ENCODE measurements around the gene CNTN5.

Gene CNTN5

DNA sequence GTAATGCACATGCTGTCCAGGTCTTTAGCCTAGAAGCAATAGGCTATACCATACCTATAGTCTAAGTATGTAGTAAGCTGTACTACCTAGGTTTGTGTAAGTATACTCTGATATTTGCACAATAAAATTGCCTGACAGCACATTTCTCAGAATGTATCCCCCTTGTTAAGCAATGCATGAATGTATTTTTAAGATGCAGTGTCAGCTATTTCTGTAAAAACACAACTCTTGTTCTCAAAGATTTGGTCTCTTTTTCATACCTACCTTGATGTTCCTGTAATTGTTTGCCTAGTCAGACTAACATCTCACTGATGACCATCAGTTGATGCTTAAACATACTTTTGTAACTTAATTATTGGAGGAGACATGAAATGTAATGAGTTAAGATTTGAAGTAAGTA is 619.9 kb downstream of the CNTN5 start:
- H3K27me3 Mint-ChIP-seq, result no peaks in the 10 kb centered on the region
- ATAC-seq (replicated peaks; ENCODE audit: extremely low read depth, poor library complexity, severe bottlenecking), result no peak
- H3K4me1 Mint-ChIP-seq, result no peaks in the 10 kb centered on the region
- H3K27ac Mint-ChIP-seq (ENCODE audit: low read depth), result no peak overlapping the region
- H3K9me3 Mint-ChIP-seq, result peaks cover 15% of the 10 kb centered on the region
- no peak for DNase-seq (ENCODE audit: low spot score in 2 of 2)
- no peak overlapping the region for H3K4me3 Mint-ChIP-seq
- no peaks in the 10 kb centered on the region for H3K36me3 Mint-ChIP-seq (ENCODE audit: insufficient read depth)

GRCh38 chr11:99645934-99646333 is 625.2 kb downstream of the CNTN5 start:
- Mint-ChIP-seq H3K27ac (ENCODE audit: low read depth) (no peak overlapping the region), H3K4me3 (no peak overlapping the region), H3K36me3 (ENCODE audit: insufficient read depth) (no peaks in the 10 kb centered on the region), H3K4me1 (no peaks in the 10 kb centered on the region), H3K27me3 (no peaks in the 10 kb centered on the region), H3K9me3 (peaks cover 7% of the 10 kb centered on the region)
- DNase-seq (ENCODE audit: low spot score in 2 of 2) (no peak), ATAC-seq (replicated peaks; ENCODE audit: extremely low read depth, poor library complexity, severe bottlenecking) (no peak)

- no peak for ATAC-seq (replicated peaks; ENCODE audit: extremely low read depth, poor library complexity, severe bottlenecking)
- no peak for DNase-seq (ENCODE audit: low spot score in 2 of 2)
- Mint-ChIP-seq H3K4me1 (no peaks in the 10 kb centered on the region), H3K36me3 (ENCODE audit: insufficient read depth) (no peaks in the 10 kb centered on the region), H3K27me3 (no peaks in the 10 kb centered on the region), H3K4me3 (no peak overlapping the region), H3K9me3 (peaks cover 24% of the 10 kb centered on the region), H3K27ac (ENCODE audit: low read depth) (no peak overlapping the region)
Observed at GRCh38 chr11:99670067-99670676, 649.4 kb downstream of the CNTN5 start.

GRCh38 chr11:99671808-99672409 is 651.2 kb downstream of the CNTN5 start:
- DNase-seq (ENCODE audit: low spot score in 2 of 2) (no peak), ATAC-seq (replicated peaks; ENCODE audit: extremely low read depth, poor library complexity, severe bottlenecking) (no peak)
- Mint-ChIP-seq H3K36me3 (ENCODE audit: insufficient read depth) (no peaks in the 10 kb centered on the region), H3K27ac (ENCODE audit: low read depth) (no peak overlapping the region), H3K9me3 (peaks cover 26% of the 10 kb centered on the region), H3K4me3 (no peak overlapping the region), H3K4me1 (no peaks in the 10 kb centered on the region), H3K27me3 (no peaks in the 10 kb centered on the region)

DNA sequence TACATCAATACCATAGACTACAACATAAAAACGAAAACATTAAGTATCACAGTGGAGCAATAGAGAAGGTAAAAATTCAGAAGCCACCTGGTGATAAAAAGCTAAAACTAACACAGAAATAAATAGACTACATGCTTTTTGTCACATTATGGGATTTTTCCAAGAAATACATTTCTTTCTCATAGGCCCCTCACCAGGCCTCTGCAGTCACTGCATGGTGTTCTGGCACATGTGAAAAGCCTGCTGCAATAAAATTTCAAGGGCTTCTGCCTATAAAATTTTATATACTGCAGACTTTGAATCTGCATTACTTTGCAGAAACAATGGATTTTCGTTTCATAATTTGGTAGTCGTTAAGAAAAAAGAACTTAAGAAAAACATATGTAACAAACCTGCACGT is 655.5 kb downstream of the CNTN5 start:
- Mint-ChIP-seq H3K9me3 (peaks cover 29% of the 10 kb centered on the region), H3K27ac (ENCODE audit: low read depth) (no peak overlapping the region), H3K4me1 (no peaks in the 10 kb centered on the region), H3K4me3 (no peak overlapping the region), H3K36me3 (ENCODE audit: insufficient read depth) (no peaks in the 10 kb centered on the region), H3K27me3 (no peaks in the 10 kb centered on the region)
- ATAC-seq (replicated peaks; ENCODE audit: extremely low read depth, poor library complexity, severe bottlenecking) (no peak), DNase-seq (ENCODE audit: low spot score in 2 of 2) (no peak)

GRCh38 chr11:99682171-99682570 is 661.4 kb downstream of the CNTN5 start:
- Mint-ChIP-seq H3K9me3 (peaks cover 20% of the 10 kb centered on the region), H3K36me3 (ENCODE audit: insufficient read depth) (no peaks in the 10 kb centered on the region), H3K27ac (ENCODE audit: low read depth) (no peak overlapping the region), H3K27me3 (no peaks in the 10 kb centered on the region), H3K4me1 (no peaks in the 10 kb centered on the region), H3K4me3 (no peak overlapping the region)
- DNase-seq (ENCODE audit: low spot score in 2 of 2) (no peak), ATAC-seq (replicated peaks; ENCODE audit: extremely low read depth, poor library complexity, severe bottlenecking) (no peak)

- Mint-ChIP-seq H3K4me1 (no peaks in the 10 kb centered on the region), H3K36me3 (ENCODE audit: insufficient read depth) (no peaks in the 10 kb centered on the region), H3K9me3 (peaks cover 20% of the 10 kb centered on the region), H3K27ac (ENCODE audit: low read depth) (no peak overlapping the region), H3K27me3 (no peaks in the 10 kb centered on the region), H3K4me3 (no peak overlapping the region)
- ATAC-seq (replicated peaks; ENCODE audit: extremely low read depth, poor library complexity, severe bottlenecking), result no peak
- no peak for DNase-seq (ENCODE audit: low spot score in 2 of 2)
Observed at GRCh38 chr11:99682646-99683045, 661.9 kb downstream of the CNTN5 start.

DNA sequence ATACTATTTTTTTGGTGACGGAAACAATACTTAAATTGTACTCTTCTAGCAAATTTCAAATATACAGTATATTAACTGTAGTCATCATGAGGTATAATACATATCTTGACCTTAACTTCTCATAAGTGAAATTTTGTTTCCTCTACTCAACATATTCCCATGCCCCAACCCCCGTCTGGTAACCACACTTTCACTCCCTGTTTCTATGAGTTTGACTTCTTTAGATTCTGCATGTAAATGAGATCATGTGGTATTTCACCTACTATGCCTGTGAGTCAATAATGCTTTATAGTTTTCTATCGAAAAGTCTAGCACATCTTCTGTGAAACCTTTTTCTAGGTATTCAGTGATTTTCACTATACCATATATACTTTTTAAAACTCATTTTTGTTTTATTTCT is 663.2 kb downstream of the CNTN5 start:
- no peak overlapping the region for H3K27ac Mint-ChIP-seq (ENCODE audit: low read depth)
- peaks cover 20% of the 10 kb centered on the region for H3K9me3 Mint-ChIP-seq
- no peak for DNase-seq (ENCODE audit: low spot score in 2 of 2)
- H3K36me3 Mint-ChIP-seq (ENCODE audit: insufficient read depth), result no peaks in the 10 kb centered on the region
- no peaks in the 10 kb centered on the region for H3K27me3 Mint-ChIP-seq
- no peaks in the 10 kb centered on the region for H3K4me1 Mint-ChIP-seq
- no peak overlapping the region for H3K4me3 Mint-ChIP-seq
- ATAC-seq (replicated peaks; ENCODE audit: extremely low read depth, poor library complexity, severe bottlenecking), result no peak

DNA sequence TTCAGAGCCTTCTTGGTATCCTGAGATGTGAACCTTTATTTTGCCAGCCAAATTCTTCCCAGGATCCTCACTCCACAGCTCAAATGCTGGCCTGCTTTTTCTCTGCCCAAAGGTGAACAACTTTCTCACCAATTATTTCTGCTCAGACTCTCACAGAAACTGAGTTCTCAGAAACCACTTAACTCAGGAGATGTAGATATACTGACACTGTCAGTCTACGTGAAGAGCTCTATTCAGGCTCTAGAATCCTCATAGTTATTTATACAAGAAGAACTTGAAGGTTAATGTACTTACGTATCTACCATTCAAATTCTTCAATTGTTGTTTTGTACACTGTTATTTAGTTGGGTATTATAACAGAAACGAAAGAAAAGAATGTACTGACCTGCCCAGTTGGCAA is 666.1 kb downstream of the CNTN5 start:
- H3K4me1 Mint-ChIP-seq, result no peaks in the 10 kb centered on the region
- peaks cover 27% of the 10 kb centered on the region for H3K9me3 Mint-ChIP-seq
- no peak overlapping the region for H3K27ac Mint-ChIP-seq (ENCODE audit: low read depth)
- DNase-seq (ENCODE audit: low spot score in 2 of 2), result no peak
- H3K36me3 Mint-ChIP-seq (ENCODE audit: insufficient read depth), result no peaks in the 10 kb centered on the region
- no peaks in the 10 kb centered on the region for H3K27me3 Mint-ChIP-seq
- ATAC-seq (replicated peaks; ENCODE audit: extremely low read depth, poor library complexity, severe bottlenecking), result no peak
- no peak overlapping the region for H3K4me3 Mint-ChIP-seq

DNA sequence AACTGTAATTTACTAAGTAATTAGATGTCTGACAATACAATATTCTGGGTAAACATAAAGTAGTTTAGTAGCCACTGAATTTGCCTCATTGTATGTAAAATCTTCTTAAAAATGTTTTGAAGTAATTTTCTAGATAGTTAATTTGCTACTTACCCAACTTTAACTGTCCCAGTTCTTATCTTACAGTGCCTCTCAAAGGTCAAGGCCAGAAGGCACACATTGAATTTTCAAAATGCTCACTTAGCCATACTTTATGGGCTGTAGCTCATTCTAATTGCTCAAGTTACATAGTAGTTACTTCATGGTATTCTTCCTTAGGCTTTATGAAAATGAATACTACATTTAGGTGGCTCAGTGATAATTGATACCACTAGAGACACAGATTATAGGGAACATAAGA is 666.6 kb downstream of the CNTN5 start:
- Mint-ChIP-seq H3K27me3 (no peaks in the 10 kb centered on the region), H3K9me3 (peaks cover 31% of the 10 kb centered on the region), H3K36me3 (ENCODE audit: insufficient read depth) (no peaks in the 10 kb centered on the region), H3K4me1 (no peaks in the 10 kb centered on the region), H3K27ac (ENCODE audit: low read depth) (no peak overlapping the region), H3K4me3 (no peak overlapping the region)
- no peak for ATAC-seq (replicated peaks; ENCODE audit: extremely low read depth, poor library complexity, severe bottlenecking)
- DNase-seq (ENCODE audit: low spot score in 2 of 2), result no peak

DNA sequence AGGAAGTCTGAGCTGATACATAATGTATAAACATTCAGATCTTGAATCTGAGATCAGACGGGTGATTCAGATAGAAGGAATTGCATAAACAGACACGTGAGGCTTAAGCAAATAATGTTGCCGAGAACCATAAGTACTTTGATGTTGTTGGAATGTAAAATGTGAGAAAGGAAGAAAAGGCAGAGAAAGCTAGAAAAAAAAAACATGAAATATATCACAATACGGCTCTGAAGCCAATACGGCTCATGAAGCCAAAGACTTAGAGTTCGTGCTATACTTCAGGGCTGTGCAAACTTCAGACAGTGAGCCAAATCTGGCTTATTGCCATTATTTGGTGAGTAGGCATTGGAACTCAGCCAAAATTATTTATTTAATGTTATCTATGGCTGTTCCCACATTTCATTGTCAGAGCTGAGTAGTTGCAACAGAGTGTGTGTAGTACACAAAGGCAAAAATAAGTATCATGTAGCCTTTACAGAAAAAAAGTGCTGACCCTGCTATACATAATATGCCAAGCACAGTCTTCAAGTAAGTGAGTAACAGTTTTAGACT is 673.3 kb downstream of the CNTN5 start:
- H3K9me3 Mint-ChIP-seq, result peaks cover 26% of the 10 kb centered on the region
- no peak overlapping the region for H3K4me3 Mint-ChIP-seq
- no peaks in the 10 kb centered on the region for H3K36me3 Mint-ChIP-seq (ENCODE audit: insufficient read depth)
- no peak overlapping the region for H3K27ac Mint-ChIP-seq (ENCODE audit: low read depth)
- ATAC-seq (replicated peaks; ENCODE audit: extremely low read depth, poor library complexity, severe bottlenecking) (no peak), DNase-seq (ENCODE audit: low spot score in 2 of 2) (no peak)
- no peaks in the 10 kb centered on the region for H3K27me3 Mint-ChIP-seq
- H3K4me1 Mint-ChIP-seq, result no peaks in the 10 kb centered on the region

- Mint-ChIP-seq H3K9me3 (peaks cover 26% of the 10 kb centered on the region), H3K4me1 (no peaks in the 10 kb centered on the region), H3K36me3 (ENCODE audit: insufficient read depth) (no peaks in the 10 kb centered on the region), H3K4me3 (no peak overlapping the region), H3K27ac (ENCODE audit: low read depth) (no peak overlapping the region), H3K27me3 (no peaks in the 10 kb centered on the region)
- ATAC-seq (replicated peaks; ENCODE audit: extremely low read depth, poor library complexity, severe bottlenecking), result no peak
- DNase-seq (ENCODE audit: low spot score in 2 of 2), result no peak
Observed at GRCh38 chr11:99695106-99695505, 674.4 kb downstream of the CNTN5 start.

- Mint-ChIP-seq H3K4me3 (no peak overlapping the region), H3K27me3 (no peaks in the 10 kb centered on the region), H3K27ac (ENCODE audit: low read depth) (no peak overlapping the region), H3K4me1 (no peaks in the 10 kb centered on the region), H3K36me3 (ENCODE audit: insufficient read depth) (no peaks in the 10 kb centered on the region), H3K9me3 (peaks cover 15% of the 10 kb centered on the region)
- ATAC-seq (replicated peaks; ENCODE audit: extremely low read depth, poor library complexity, severe bottlenecking), result no peak
- no peak for DNase-seq (ENCODE audit: low spot score in 2 of 2)
Observed at GRCh38 chr11:99706848-99707247, 686.1 kb downstream of the CNTN5 start.

Measured in central memory CD8-positive, alpha-beta T cell (primary cell).